NCI-H187 (cell line): Measurements from ENCODE around the gene CHID1.

Source experiments
- DNase-seq, 2 experiments: peaks; one replicate each; lab custom pipeline; 2025; lab: John Stamatoyannopoulos, UW

CHID1 gene

DNA sequence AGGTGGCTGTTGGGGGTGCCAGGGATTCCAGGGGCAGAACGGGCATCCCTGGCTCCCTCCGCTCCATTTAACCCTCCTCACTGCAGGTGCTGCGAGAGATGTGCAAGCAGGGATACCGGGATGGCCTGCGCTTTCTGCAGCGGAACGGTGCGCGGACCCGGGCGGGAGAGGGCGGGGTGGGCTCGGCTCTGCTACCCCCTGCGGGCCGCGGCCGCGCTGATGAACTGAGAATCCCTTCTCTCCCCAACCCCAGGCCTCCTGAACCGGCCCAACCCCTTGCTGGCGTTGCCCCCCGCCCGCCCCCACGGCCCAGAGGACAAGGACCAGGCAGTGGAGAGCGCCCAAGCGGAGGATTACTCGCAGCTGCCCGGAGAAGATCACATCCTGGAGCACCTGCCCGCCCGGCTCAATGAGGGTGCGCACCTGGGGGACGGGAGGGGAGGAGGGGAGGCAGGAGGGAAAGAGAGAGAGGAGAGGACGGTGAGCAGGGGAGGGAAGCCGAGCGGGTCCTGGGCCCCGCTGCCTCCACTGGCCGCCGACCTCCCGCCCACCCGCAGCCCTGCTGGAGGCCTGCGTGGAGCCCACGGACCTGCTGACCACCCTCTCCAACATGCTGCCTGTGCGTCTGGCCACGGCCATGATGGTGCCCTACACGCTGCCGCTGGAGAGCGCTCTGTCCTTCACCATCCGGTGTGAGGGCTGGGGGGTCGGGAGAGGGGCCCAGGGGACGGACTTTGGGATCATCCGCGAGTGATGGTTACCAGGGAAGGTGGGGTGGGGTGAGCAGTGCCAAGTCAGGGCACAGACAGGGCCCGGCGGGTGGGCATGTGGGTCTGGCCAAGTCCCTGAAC is 86.9 kb downstream of the CHID1 start:
- peak; percentile 30 to 48 for DNase-seq

DNA sequence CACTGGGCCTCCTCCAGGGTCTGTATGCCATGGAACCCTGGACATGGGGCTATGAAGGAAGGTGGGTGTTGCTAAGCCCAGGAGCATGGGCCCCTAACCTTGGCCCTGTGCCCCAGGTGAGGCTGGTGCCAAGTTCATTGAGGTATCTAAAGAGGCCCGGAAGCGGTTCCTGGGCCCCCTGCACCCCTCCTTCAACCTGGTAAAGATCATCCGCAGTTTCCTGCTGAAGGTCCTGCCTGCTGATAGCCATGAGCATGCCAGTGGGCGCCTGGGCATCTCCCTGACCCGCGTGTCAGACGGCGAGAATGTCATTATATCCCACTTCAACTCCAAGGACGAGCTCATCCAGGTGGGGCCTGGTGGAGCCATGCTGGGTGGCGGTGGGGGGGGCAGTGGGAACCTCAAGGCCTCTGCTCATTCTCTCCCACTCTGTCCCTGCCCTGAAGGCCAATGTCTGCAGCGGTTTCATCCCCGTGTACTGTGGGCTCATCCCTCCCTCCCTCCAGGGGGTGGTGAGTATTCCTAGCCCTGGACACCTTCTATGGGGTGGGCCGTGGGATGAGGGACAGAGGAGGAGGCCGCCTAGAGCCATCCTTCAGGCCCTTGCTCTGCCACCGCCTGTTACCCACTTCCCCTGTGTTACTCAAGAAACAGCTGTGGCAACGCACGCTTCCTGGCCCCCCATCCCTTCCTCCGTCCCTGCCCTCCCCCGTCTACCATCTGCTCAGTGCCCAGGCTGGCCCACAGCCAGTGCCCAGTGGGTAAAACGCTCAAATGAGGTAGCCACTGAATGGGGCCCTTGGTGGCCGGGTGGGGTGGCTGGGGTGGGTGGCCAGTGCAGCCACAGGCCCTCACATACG is 88.9 kb downstream of the CHID1 start:
- no peak for DNase-seq

DNA sequence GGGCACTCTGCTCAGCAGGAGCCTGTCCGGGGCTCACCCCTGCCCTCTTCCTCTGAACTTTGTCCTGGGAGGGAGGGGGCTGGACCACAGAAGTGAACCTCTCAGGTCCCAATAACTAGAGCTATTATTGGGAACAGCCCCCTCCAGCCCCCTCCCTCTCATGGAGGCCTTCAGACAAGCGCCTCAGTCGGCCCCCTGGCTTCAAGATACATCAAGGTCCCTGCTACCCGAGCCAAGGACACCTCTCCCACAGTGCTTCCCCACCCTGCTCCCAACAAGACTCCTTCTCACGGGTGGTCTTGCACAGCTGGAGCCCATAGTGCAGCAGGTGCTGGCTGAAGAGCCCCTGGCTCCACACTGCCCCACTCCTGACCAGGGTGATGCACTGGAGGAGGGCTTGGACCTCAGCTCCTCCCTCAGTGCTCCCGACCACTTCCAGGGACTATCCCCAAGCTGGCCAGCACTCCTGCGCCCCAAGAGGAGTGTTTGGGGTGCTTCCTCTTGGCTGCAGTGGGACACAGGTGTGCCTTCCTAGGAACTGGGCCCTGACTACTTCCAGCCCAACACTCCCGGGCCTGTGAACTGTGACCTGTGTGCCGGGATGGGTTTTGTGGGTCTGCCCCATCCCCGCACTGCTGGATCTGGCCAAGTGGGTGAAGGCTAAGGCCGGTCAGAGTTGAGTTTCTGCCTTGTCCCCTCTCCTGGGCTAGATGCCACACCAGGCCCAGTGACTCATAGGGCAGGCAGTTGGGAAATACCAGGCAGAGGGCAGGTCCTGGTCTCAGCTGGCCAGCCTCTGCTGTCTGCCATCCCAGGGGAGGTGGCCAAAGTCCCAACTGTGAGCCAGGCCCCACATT is 89.7 kb downstream of the CHID1 start:
- DNase-seq = no peak

DNA sequence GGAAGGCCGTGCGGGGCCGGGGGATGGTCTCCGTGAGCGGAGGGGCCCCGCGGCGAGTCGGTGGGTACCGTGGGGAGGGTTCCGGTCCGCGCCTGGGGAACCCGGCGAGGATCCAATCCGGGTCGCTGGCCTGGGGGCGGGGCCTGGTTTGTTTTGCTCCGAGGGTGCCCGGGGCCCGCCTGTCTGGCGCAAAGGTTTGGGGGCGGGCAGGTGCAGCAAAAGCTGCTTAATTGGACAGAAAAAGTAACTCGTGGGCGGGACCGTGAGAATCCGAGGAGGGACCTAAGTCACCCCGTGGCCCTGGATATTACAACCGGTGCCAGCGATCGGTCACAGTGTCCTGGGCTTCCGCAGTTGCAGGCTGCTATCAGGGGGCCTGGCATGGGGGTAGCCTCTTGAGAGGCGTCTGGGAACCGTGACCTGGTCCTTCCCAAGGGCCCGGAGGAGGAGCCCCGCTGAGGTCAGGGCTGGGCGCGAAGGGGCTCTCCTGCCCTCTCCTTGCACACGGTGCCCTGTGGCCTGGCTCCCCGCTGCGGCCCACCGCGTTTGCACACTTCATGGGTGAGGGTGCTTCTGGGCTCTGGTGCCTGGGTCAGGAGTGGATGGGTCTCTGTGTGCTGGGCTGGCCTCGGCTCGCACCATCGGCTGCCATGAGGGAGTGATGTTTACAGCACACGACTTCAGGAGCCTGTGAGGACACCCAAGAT is 90.5 kb downstream of the CHID1 start:
- DNase-seq = peak; percentile 38 to 80

DNA sequence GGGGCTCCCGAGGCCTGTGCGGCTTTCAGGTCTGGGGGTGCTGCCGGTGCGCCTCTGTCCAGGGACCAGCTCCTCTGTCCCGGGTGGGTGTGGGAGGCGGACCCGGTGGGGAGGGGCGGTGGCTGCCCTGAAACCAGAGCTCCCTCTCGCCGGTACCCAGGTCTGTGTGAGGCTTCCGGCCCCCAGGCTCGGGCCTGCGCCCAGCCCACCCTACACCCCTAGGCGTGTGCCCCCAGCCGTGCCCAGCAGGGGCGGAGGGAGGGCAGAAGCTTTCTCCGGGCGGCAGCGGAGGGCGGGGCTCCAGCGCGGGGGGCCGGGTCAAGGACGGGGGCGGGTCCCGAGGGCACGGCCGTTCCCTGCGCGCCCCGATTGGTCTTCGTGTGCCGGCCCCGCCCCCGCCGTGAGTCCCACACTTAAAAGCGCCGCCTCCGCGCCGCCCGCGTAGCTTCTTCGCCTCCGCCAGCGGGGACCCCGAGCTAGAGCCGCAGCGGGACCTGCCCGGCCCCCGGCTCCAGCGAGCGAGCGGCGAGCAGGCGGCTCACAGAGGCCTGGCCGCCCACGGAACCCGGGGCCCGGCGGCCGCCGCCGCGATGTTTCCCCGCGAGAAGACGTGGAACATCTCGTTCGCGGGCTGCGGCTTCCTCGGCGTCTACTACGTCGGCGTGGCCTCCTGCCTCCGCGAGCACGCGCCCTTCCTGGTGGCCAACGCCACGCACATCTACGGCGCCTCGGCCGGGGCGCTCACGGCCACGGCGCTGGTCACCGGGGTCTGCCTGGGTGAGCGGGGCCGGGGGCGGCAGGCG is 91.3 kb downstream of the CHID1 start:
- DNase-seq = peak; percentile 68 to 93

DNA sequence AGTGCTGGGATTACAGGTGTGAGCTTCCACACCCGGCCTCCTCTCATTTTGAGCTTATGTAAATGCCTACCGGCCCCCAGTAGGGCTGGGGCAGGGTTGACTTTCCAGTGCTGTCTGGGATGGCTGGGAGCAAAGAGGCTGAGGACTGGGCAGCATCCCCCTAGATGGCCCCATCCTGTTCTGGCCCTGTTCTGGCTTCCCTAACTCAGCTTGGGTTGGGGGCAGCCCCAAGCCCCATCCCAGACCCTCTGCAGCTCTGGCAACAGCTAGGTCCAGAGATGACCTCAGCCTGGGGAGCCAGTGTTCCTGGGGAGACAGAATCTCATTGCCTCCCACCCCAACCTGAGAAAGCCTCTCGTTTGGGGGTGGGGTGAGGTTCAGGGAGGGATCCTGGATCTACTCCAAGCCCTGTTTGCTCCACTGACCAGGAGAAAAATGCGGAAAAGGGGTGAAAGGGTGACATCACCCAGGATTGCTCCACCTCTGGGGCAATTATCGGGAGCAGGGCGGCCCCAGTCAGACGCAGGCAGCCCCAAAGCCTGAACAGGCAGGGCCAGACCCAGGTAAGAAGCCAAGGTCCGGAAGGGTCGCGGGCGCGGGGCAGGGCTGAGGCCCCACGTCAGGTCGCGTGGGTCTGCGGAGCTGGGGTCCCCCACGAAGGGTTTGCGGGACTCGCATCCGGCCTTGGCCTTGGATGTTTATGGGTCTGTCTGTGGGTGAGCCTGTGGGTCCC is 92.0 kb downstream of the CHID1 start, which contains the start of gene PNPLA2:
Gene PNPLA2, plus strand, starts transcription at position 519 of the 733 bp plus-strand sequence. CDS start 805 bp downstream, outside the sequence.
- DNase-seq = no peak
